Activated naive CD8-positive, alpha-beta T cell treated with anti-CD3 and anti-CD28 coated beads, Interleukin-2, amount 50 U/mL, for 24 hours (primary cell): ENCODE results near the gene PSG4.
"Not testable (repeated sequence)": the region's sequence is repeated elsewhere in the genome, so short reads cannot be mapped to it uniquely, and the experiment has no call there.

Experiments
- ATAC-seq: fragments of 150-1000 bp; cut with Tn5 transposase; one replicate; pipeline ENCODE4 v1.10.0; 2021
- DNase-seq: peaks from one replicate; pipeline ENCODE4 v3.0.0; 2021
- H3K27ac Mint-ChIP-seq: one replicate; pipeline ENCODE4 v1.8.0; 2021; ENCODE audit warnings: mild to moderate bottlenecking, mixed read lengths
- H3K27me3 Mint-ChIP-seq: one replicate; pipeline ENCODE4 v1.8.0; 2021; ENCODE audit warnings: mixed read lengths
- H3K36me3 Mint-ChIP-seq: one replicate; pipeline ENCODE4 v1.8.0; 2021; ENCODE audit warnings: low read depth, mixed read lengths
- H3K4me1 Mint-ChIP-seq: one replicate; pipeline ENCODE4 v1.8.0; 2021; ENCODE audit warnings: mixed read lengths
- H3K4me3 Mint-ChIP-seq: one replicate; pipeline ENCODE4 v1.8.0; 2021; ENCODE audit warnings: mild to moderate bottlenecking, moderate library complexity, mixed read lengths
- H3K9me3 Mint-ChIP-seq: one replicate; pipeline ENCODE4 v1.8.0; 2021; ENCODE audit warnings: mixed read lengths

The PSG4 gene

DNA sequence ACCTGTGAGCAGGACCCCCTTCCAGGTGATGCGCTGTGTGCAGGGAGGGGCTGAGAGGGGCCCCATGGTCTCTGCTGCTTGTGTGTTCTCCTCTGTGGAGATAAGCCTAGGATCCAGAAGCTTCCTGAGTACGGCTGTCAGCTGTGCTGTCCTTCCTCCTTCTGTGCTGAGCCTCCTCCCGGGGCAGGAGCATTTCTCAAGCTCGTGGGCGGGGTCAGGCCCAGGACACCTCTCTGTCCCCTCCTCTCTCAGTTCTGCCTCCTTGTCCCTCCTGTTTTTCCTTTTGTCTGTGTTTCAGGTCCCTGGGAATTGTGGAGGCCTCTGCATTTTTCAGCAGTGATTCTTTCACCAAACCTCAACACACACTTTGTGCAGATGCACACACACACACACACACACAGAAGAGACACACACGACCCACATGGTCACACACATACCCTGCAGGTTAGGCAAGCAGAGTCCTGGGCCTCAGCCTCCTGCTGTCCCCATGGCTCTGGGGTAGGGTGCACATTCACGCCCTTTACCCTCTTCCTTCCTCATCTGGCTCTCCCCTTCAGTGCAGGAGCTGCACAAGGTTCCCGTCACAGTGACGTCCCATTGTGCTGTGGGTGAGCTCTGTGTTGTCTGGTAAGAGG is at the start of gene PSG4:
TSS of gene PSG4 (minus strand) at position 168 of the 635 bp plus-strand sequence. CDS start at position 66, 102 bp downstream.
- H3K4me1 Mint-ChIP-seq, H3K27me3 Mint-ChIP-seq: not testable (repeated sequence)

DNA sequence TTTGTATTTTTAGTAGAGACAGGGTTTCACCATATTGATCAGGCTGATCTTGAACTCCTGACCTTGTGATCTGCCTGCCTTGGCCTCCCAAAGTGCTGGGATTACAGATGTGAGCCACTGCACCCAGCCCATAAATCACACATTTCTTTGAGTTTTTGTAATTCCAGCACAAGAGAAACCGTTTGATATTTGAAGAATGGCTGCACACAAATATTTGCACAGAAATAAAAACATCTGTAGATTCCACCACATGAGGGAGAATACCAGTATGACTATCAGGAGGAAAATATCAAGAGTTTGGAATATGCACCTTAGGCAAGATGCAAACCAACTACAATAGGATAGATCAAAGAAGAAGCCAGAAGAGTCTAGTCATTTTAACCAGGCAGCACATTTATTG is 46.0 kb upstream of the PSG4 start:
- peaks cover 16% of the 10 kb centered on the region for H3K27me3 Mint-ChIP-seq
- not testable (repeated sequence) for ATAC-seq, H3K4me1 Mint-ChIP-seq, H3K36me3 Mint-ChIP-seq, DNase-seq, H3K4me3 Mint-ChIP-seq, H3K27ac Mint-ChIP-seq
- H3K9me3 Mint-ChIP-seq: peaks cover 13% of the 10 kb centered on the region

More for the DNA sequence above, at the start of gene PSG4:
- not testable (repeated sequence) for H3K36me3 Mint-ChIP-seq, DNase-seq, ATAC-seq, H3K27ac Mint-ChIP-seq, H3K4me3 Mint-ChIP-seq, H3K9me3 Mint-ChIP-seq

DNA sequence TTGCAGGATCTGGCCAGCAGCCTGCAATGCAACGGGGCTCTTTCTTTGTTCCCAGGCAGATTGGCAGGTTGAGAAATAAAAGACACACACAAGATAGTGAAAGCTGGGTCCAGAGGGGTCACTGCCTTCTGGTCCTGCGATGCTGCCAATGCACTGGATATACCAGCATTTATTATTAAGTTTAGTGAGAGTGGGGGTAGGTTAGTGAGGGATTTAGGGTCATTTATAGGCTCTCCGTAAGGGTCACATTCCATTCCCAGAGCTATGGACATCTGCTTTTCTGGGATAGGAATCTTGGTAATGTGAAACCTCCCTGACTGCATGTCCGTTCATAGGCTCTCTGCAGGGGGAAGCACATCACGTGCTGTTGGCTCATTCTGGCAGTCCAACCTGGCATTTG is 44.9 kb upstream of the PSG4 start:
- not testable (repeated sequence) for ATAC-seq, H3K4me3 Mint-ChIP-seq, H3K27ac Mint-ChIP-seq, H3K4me1 Mint-ChIP-seq, DNase-seq, H3K36me3 Mint-ChIP-seq
- Mint-ChIP-seq H3K9me3 (peaks cover 13% of the 10 kb centered on the region), H3K27me3 (peaks cover 16% of the 10 kb centered on the region)

- peaks cover 13% of the 10 kb centered on the region for H3K9me3 Mint-ChIP-seq
- H3K4me1 Mint-ChIP-seq, H3K27ac Mint-ChIP-seq, ATAC-seq, H3K4me3 Mint-ChIP-seq, DNase-seq, H3K36me3 Mint-ChIP-seq: not testable (repeated sequence)
- H3K27me3 Mint-ChIP-seq: peaks cover 16% of the 10 kb centered on the region
Observed at GRCh38 chr19:43248635-43249002, 43.2 kb upstream of the PSG4 start.

GRCh38 chr19:43247243-43247880 is 41.9 kb upstream of the PSG4 start:
- H3K36me3 Mint-ChIP-seq, ATAC-seq, DNase-seq, H3K27ac Mint-ChIP-seq, H3K4me1 Mint-ChIP-seq, H3K4me3 Mint-ChIP-seq: not testable (repeated sequence)
- peaks cover 13% of the 10 kb centered on the region for H3K9me3 Mint-ChIP-seq
- peaks cover 15% of the 10 kb centered on the region for H3K27me3 Mint-ChIP-seq

DNA sequence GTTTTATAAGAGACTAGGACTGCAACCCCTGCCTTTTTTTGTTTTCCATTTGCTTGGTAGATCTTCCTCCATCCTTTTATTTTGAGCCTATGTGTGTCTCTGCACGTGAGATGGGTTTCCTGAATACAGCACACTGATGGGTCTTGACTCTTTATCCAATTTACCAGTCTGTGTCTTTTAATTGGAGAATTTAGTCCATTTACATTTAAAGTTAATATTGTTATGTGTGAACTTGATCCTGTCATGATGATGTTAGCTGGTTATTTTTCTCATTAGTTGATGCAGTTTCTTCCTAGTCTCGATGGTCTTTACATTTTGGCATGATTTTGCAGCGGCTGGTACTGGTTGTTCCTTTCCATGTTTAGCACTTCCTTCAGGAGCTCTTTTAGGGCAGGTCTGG is 40.4 kb upstream of the PSG4 start:
- not testable (repeated sequence) for H3K36me3 Mint-ChIP-seq, H3K4me3 Mint-ChIP-seq
- H3K9me3 Mint-ChIP-seq: peaks cover 18% of the 10 kb centered on the region

DNA sequence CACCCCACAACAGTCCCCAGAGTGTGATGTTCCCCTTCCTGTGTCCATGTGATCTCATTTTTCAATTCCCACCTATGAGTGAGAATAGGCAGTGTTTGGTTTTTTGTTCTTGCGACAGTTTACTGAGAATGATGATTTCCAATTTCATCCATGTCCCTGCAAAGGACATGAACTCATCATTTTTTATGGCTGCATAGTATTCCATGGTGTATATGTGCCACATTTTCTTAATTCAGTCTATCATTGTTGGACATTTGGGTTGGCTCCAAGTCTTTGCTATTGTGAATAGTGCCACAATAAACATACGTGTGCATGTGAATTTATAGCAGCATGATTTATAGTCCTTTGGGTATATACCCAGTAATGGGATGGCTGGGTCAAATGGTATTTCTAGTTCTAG is 36.8 kb upstream of the PSG4 start:
- H3K4me1 Mint-ChIP-seq, H3K27ac Mint-ChIP-seq, H3K36me3 Mint-ChIP-seq: not testable (repeated sequence)

More for the DNA sequence above, 40.4 kb upstream of the PSG4 start:
- not testable (repeated sequence) for H3K27me3 Mint-ChIP-seq, ATAC-seq, H3K4me1 Mint-ChIP-seq, H3K27ac Mint-ChIP-seq, DNase-seq

GRCh38 chr19:43238213-43238612 is 32.8 kb upstream of the PSG4 start:
- H3K4me1 Mint-ChIP-seq, H3K4me3 Mint-ChIP-seq, H3K27me3 Mint-ChIP-seq, H3K27ac Mint-ChIP-seq, DNase-seq, H3K36me3 Mint-ChIP-seq, ATAC-seq: not testable (repeated sequence)
- H3K9me3 Mint-ChIP-seq: peaks cover 32% of the 10 kb centered on the region

More for the DNA sequence above, 36.8 kb upstream of the PSG4 start:
- DNase-seq, H3K27me3 Mint-ChIP-seq, ATAC-seq, H3K4me3 Mint-ChIP-seq: not testable (repeated sequence)
- H3K9me3 Mint-ChIP-seq: peaks cover 27% of the 10 kb centered on the region

DNA sequence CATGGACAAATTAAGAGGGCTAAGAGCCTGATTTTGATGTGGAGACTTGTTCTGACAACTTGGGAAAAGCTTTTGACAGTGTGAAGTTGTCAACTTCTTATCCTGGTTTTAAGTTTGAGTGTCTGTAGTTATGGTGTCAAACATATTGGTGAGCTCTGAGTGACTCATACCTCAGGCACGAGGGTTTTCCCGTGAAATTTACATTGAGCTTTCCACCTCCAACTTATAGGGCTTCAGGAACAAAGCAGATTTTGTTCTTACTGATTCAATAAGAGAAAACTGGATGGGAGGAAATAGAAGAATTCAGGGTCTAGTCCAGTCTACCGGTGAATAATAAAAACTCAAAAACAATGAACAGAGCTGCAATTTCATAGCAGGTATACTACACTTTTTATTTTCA is 30.2 kb upstream of the PSG4 start:
- ATAC-seq, DNase-seq, H3K36me3 Mint-ChIP-seq, H3K4me1 Mint-ChIP-seq, H3K27ac Mint-ChIP-seq, H3K4me3 Mint-ChIP-seq, H3K27me3 Mint-ChIP-seq: not testable (repeated sequence)
- H3K9me3 Mint-ChIP-seq: peaks cover 33% of the 10 kb centered on the region

DNA sequence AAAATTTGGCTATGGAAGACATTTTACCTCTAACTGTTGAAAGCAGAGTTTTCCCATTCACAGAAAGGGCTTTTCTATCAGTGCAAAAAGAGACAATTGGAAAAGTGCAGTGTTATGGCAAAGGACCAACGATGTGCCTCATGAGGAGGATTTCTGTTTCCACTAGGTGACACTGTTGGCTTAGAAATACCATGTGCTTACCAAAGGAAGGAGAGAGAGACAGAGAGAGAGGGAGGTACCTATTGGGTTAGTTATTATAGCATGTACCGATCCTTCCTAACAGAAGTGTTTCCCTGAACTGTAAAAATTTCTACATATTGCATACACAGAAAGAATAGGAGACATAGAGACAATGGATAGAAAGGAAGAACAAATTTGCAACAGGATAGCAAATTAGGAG is 23.9 kb upstream of the PSG4 start:
- no peaks in the 10 kb centered on the region for H3K27me3 Mint-ChIP-seq
- no peak overlapping the region for H3K4me3 Mint-ChIP-seq
- no peaks in the 10 kb centered on the region for H3K4me1 Mint-ChIP-seq
- DNase-seq (no peak), ATAC-seq (no peak)
- peaks cover 58% of the 10 kb centered on the region for H3K9me3 Mint-ChIP-seq
- H3K27ac Mint-ChIP-seq: no peak overlapping the region
- H3K36me3 Mint-ChIP-seq: peaks cover 4% of the 10 kb centered on the region

DNA sequence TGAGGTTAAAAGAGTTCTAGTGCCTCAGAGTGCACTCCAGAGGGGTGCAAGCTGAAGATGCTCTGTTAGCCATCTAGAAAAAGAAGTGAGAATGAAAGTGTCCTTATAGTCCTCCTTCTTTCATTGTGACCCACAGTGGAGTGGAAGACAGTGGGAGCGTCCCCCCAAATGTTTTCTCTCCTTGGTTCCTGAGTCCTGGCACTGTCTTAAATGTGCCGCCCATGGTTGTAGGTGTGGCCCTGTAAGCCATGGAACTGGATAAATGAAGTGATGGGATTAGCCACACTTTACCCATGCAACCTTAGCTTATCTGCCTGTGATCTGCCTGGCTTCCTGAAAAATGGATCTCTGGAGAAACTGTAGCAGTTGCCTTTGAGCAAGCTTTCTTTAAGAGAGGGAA is 23.3 kb upstream of the PSG4 start:
- H3K4me1 Mint-ChIP-seq, H3K4me3 Mint-ChIP-seq, H3K27ac Mint-ChIP-seq, H3K27me3 Mint-ChIP-seq, ATAC-seq, H3K36me3 Mint-ChIP-seq: not testable (repeated sequence)
- DNase-seq: peak; percentile 36
- H3K9me3 Mint-ChIP-seq: peaks cover 53% of the 10 kb centered on the region

- not testable (repeated sequence) for H3K36me3 Mint-ChIP-seq, H3K27me3 Mint-ChIP-seq, ATAC-seq, H3K4me3 Mint-ChIP-seq, H3K27ac Mint-ChIP-seq, H3K4me1 Mint-ChIP-seq, DNase-seq
- peaks cover 55% of the 10 kb centered on the region for H3K9me3 Mint-ChIP-seq
Observed at GRCh38 chr19:43226986-43227385, 21.5 kb upstream of the PSG4 start.

- Mint-ChIP-seq H3K4me1 (no peaks in the 10 kb centered on the region), H3K9me3 (peaks cover 51% of the 10 kb centered on the region), H3K27me3 (no peaks in the 10 kb centered on the region), H3K4me3 (no peak overlapping the region), H3K27ac (no peak overlapping the region), H3K36me3 (peaks cover 2% of the 10 kb centered on the region)
- ATAC-seq (no peak), DNase-seq (no peak)
Observed at GRCh38 chr19:43224855-43225253, 19.4 kb upstream of the PSG4 start.

GRCh38 chr19:43224201-43224854 is 18.9 kb upstream of the PSG4 start:
- not testable (repeated sequence) for H3K27me3 Mint-ChIP-seq, H3K4me1 Mint-ChIP-seq, ATAC-seq, DNase-seq, H3K4me3 Mint-ChIP-seq, H3K27ac Mint-ChIP-seq, H3K36me3 Mint-ChIP-seq
- H3K9me3 Mint-ChIP-seq: peaks cover 46% of the 10 kb centered on the region

- not testable (repeated sequence) for H3K27ac Mint-ChIP-seq, H3K27me3 Mint-ChIP-seq, DNase-seq, ATAC-seq, H3K36me3 Mint-ChIP-seq, H3K4me3 Mint-ChIP-seq, H3K4me1 Mint-ChIP-seq
- H3K9me3 Mint-ChIP-seq: peaks cover 35% of the 10 kb centered on the region
Observed at GRCh38 chr19:43221891-43222290, 16.5 kb upstream of the PSG4 start.
